GM12878 (cell line): ENCODE results near the gene RAB33A. TPM values are rescaled to one million over a fixed set of nuclear protein-coding genes. Genes with fewer than 3 reads are reported as not detected.

Source experiments
- ATAC-seq: fragments of 200-7000 bp; cut with Tn5 transposase; 3 replicates; pipeline ENCODE4 v1.9.1; 2020; ENCODE audit warnings: mild to moderate bottlenecking, moderate library complexity
- BruUV-seq: library from RNA; stranded (reverse); fragments of 400-500 nt; replicated peaks from 2 replicates; lab custom pipeline; 2021; lab: Mats Ljungman, UMichigan
- CTCF ChIA-PET: fragments of 300-600 bp; sonication (Branson Sonifier 250); formaldehyde crosslinking; extraction: SDS; loops from one replicate; lab custom pipeline; 2021; ENCODE audit warnings: inconsistent platforms; lab: Yijun Ruan, JAX
- POLR2A ChIA-PET: fragments of 350-600 bp; formaldehyde crosslinking; extraction: SDS; loops from one replicate; lab custom pipeline; 2021; ENCODE audit warnings: inconsistent platforms; lab: Charles Lee
- RAD21 ChIA-PET: fragments of 300-600 bp; sonication (Branson Sonifier 250); formaldehyde crosslinking; loops from one replicate; lab custom pipeline; 2023; ENCODE audit warnings: antibody characterized with exemption; ENCODE audit not compliant: unreplicated experiment; lab: Charles Lee
- SMC1A ChIA-PET: fragments of 300-600 bp; sonication (Branson Sonifier 250); formaldehyde crosslinking; loops from one replicate; lab custom pipeline; 2023; ENCODE audit not compliant: unreplicated experiment, uncharacterized antibody; lab: Charles Lee
- DNase-seq: peaks from one replicate; pipeline ENCODE4 v3.0.0-alpha.2; 2011; ENCODE audit warnings: low read depth, low spot score
- FAIRE-seq: peaks from 3 replicates; lab custom pipeline; 2011; peaks lifted over from hg19 to GRCh38; lab: Jason Lieb, UNC
- H2AFZ ChIP-seq: 2 replicates; pipeline ENCODE4 v1.6.0; 2011; ENCODE audit warnings: low read depth, low read length, control low read depth; ENCODE audit not compliant: control insufficient read depth
- H3K27ac ChIP-seq: 2 replicates; pipeline ENCODE4 v1.5.1; 2011; ENCODE audit warnings: control low read depth; ENCODE audit not compliant: control insufficient read depth, insufficient read depth
- H3K27me3 ChIP-seq, 2 experiments: replicated peaks in 1 of 2; 2 replicates each; pipeline versions ENCODE4 v1.6.0 to v1.6.1; 2011; ENCODE audit warnings: low read length in 1 of 2; ENCODE audit not compliant: control insufficient read depth in 2 of 2, insufficient read depth in 2 of 2
- H3K36me3 ChIP-seq, 2 experiments: 2 replicates each; pipeline ENCODE4 v1.5.1; 2011; ENCODE audit warnings: low read length in 1 of 2; ENCODE audit not compliant: control insufficient read depth in 2 of 2, insufficient read depth in 2 of 2
- H3K4me1 ChIP-seq: 2 replicates; pipeline ENCODE4 v1.6.1; 2011; ENCODE audit warnings: mild to moderate bottlenecking, low read length, moderate library complexity, mixed read lengths; ENCODE audit not compliant: control insufficient read depth, insufficient read depth
- H3K4me2 ChIP-seq: 2 replicates; pipeline ENCODE4 v1.6.0; 2011; ENCODE audit warnings: control low read depth; ENCODE audit not compliant: control insufficient read depth, insufficient read depth
- H3K4me3 ChIP-seq: fragments of 200-600 bp; sonication (generic); 2 replicates; pipeline ENCODE4 v1.5.1; 2016
- H3K79me2 ChIP-seq: 2 replicates; pipeline ENCODE4 v1.6.0; 2011; ENCODE audit warnings: low read length; ENCODE audit not compliant: control insufficient read depth, insufficient read depth
- H3K9ac ChIP-seq: 2 replicates; pipeline ENCODE4 v1.8.0; 2011; ENCODE audit warnings: low read length, control low read depth, mixed read lengths; ENCODE audit not compliant: control insufficient read depth, insufficient read depth
- H3K9me3 ChIP-seq: replicated peaks from 3 replicates; pipeline ENCODE4 v1.5.1; 2011; ENCODE audit warnings: mild to moderate bottlenecking, low read length; ENCODE audit not compliant: control insufficient read depth, insufficient read depth
- H4K20me1 ChIP-seq: 2 replicates; pipeline ENCODE4 v1.6.0; 2011; ENCODE audit not compliant: control insufficient read depth, insufficient read depth
- KLF5 ChIP-seq: fragments of 450-650 bp; IDR thresholded peaks from 2 replicates; pipeline ENCODE4 v1.6.1; 2014; ENCODE audit warnings: mild to moderate bottlenecking; ENCODE audit not compliant: partially characterized antibody
- RUNX3 ChIP-seq: IDR thresholded peaks from 2 replicates; pipeline ENCODE4 v1.6.1; 2012; ENCODE audit warnings: low read length, inconsistent platforms
- YBX1 ChIP-seq: fragments of 450-650 bp; IDR thresholded peaks from 2 replicates; pipeline ENCODE4 v1.6.1; 2016; ENCODE audit warnings: antibody characterized with exemption
- WGBS: methylation state at CpG from one replicate; pipeline ENCODE4 v1.1.6; 2016; ENCODE audit warnings: low lambda C conversion rate; ENCODE audit not compliant: insufficient replicate concordance, insufficient coverage; ENCODE audit errors: missing lambda C conversion rate; 5-methylcytosine and 5-hydroxymethylcytosine counted together
- in situ Hi-C: fragments of 300-500 bp; cut with MboI; formaldehyde crosslinking; loops from 9 replicates; pipeline ENCODE4 v1.14.3; 2018; ENCODE audit warnings: mixed read lengths
- intact Hi-C: fragments of 100-400 bp; cut with micrococcal nuclease; formaldehyde crosslinking; loops from one replicate; pipeline ENCODE4 v1.14.2; 2022; ENCODE audit not compliant: unreplicated experiment
- polyA plus RNA-seq, 11 experiments: library from polyadenylated mRNA; depleted of rRNA in 4 of 11; unstranded in 6 of 11; stranded (reverse) in 5 of 11; fragments of >200 nt; fragmentation: Nextera tagmentation in 4 of 11; fragmentation: Illumina TruSeq in 1 of 11; extraction: Ambion mirVana in 4 of 11; extraction: Trizol in 1 of 11; gene quantifications; 1 replicate in 1 of 11; 2 replicates in 10 of 11; pipeline versions ENCODE4 v1.2.1 to v1.2.3, GENCODE V29; 2011 to 2016; ENCODE audit warnings: inconsistent platforms in 2 of 11, missing spikeins in 2 of 11, low read depth in 1 of 11
- total RNA-seq, 4 experiments: library from RNA; depleted of rRNA in 3 of 4; stranded (reverse); fragments of >200 nt in 3 of 4; fragmentation: Illumina TruSeq in 1 of 4; extraction: Trizol in 1 of 4; gene quantifications; 2 replicates each; pipeline versions ENCODE4 v1.2.1 to v1.2.3, GENCODE V29; 2013 to 2021
- TF ChIP-seq, protein P1 (sequence below): IDR thresholded peaks from 2 replicates; pipeline ENCODE4 v1.6.1; 2012; ENCODE audit warnings: low read depth, low read length, improper control_type of control experiment
- TF ChIP-seq, protein P2 (sequence below): IDR thresholded peaks from 2 replicates; pipeline ENCODE4 v1.6.1; 2011; ENCODE audit warnings: low read depth, low read length, improper control_type of control experiment, borderline replicate concordance

The RAB33A gene
- total and polyA plus RNA-seq, 10 of the 15 experiments (the other 5 are each of a cell fraction or from before 2014, with no cell fraction given), result 6.3 to 67.3 (median 33.4) TPM

DNA sequence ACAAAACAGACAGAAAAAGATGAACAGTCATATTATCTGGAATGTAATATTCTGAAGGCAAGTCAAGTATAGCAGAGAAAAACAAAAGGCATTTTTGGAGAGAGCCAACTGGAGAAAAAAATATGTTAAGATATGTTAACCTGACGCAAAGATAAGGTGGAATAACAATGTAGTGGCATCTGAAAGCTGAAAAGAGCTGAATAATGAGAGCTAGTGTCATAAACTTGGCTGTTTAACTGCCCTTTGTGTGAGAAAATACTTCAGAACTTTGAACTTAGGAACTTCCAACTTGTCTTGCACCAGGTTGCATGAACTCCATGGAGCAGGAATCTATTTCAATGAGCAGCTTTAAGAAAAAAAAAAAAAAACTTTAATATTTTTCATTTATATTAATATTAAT lies 32.9 kb downstream of the RAB33A start (continued):
- TF ChIP-seq, protein P1, sequence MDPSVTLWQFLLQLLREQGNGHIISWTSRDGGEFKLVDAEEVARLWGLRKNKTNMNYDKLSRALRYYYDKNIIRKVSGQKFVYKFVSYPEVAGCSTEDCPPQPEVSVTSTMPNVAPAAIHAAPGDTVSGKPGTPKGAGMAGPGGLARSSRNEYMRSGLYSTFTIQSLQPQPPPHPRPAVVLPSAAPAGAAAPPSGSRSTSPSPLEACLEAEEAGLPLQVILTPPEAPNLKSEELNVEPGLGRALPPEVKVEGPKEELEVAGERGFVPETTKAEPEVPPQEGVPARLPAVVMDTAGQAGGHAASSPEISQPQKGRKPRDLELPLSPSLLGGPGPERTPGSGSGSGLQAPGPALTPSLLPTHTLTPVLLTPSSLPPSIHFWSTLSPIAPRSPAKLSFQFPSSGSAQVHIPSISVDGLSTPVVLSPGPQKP, result no peak
- TF ChIP-seq KLF5, result no peak
- TF ChIP-seq, protein P2, sequence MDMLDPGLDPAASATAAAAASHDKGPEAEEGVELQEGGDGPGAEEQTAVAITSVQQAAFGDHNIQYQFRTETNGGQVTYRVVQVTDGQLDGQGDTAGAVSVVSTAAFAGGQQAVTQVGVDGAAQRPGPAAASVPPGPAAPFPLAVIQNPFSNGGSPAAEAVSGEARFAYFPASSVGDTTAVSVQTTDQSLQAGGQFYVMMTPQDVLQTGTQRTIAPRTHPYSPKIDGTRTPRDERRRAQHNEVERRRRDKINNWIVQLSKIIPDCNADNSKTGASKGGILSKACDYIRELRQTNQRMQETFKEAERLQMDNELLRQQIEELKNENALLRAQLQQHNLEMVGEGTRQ, result no peak

DNA sequence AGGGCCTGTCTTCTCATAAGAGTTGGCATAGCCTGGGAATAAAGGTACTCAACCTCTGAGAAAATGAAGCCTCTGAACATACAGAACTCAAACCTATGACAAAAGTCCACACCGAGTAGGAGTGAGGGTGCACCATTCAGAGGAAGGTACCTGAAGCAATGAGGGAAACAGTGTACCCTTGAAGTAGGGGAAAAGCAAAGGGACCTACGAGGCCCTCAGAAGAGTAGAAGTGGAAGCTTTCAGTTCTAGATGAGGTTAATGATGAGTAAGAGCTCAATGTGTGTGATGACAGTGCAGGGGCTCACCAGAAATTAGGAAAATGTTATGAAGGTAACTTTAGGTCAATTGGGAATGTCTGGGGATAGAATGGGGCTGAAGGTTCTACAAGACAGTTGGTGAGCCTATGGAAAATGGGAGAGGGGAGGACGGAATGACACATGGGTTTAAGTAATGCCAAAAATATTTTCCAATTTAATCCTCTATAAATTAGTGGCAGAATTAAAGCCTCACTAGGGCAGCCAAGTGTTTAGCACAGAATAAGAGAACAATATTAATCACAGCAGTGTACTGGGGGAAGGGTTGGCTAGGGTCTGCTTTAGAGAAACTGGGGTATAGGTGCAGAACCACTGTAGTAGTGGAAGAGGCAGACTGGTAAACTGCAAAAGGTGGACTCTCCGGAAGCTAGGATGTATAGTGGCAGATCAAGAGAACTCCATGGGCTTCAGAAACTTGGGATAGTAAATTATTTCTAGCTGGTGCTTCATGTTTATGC lies 39.8 kb downstream of the RAB33A start:
- Histone ChIP-seq H3K4me1 (no peaks in the 10 kb centered on the region), H3K9ac (no peak overlapping the region), H3K4me3 (no peak overlapping the region)
- TF ChIP-seq YBX1, result no peak
- TF ChIP-seq RUNX3, result 0 out of 2 replicates have a peak, but pooled peaks have one; percentile 23
- TF ChIP-seq, all 136 proteins: peak for 1
- ChIA-PET RAD21 (interaction anchor here (1.6 kb wide), 1 partner anchor 151 kb away, joined by 4 read pairs; no protein-coding TSS in a partner anchor), POLR2A (interaction anchor here (0.5 kb wide), 1 partner anchor 53 kb away, joined by 3 read pairs; no protein-coding TSS in a partner anchor), SMC1A (no interaction called here), CTCF (interaction anchor here (2.3 kb wide), 1 partner anchor 20 kb away, joined by 5 read pairs; no protein-coding TSS in a partner anchor)
- Histone ChIP-seq H3K36me3 (no peaks in the 10 kb centered on the region; a peak in 1 of 4 replicates), H3K27ac (no peak overlapping the region), H3K79me2 (no peaks in the 10 kb centered on the region), H3K9me3 (no peaks in the 10 kb centered on the region), H3K27me3 (no peaks in the 10 kb centered on the region), H3K4me2 (no peak overlapping the region), H4K20me1 (no peaks in the 10 kb centered on the region), H2AFZ (no peak overlapping the region)
- ATAC-seq (no peak; the same call in 2 of the 3 replicates), FAIRE-seq (no peak), DNase-seq (no peak)
- WGBS, result 22% methylated on average over 4 of the region's 4 CpGs
- intact Hi-C loops (no loop called here), in situ Hi-C loops (no loop called here)
- no TSS peak for BruUV-seq
